Measurements from ENCODE around the gene IKBKE.

IKBKE gene

GRCh38 chr1:206509612-206510257, 39.5 kb downstream of the IKBKE start:
- FAIRE-seq (peak; percentile 26), DNase-seq (ENCODE audit: insufficient read length, low spot score) (no peak)

DNA sequence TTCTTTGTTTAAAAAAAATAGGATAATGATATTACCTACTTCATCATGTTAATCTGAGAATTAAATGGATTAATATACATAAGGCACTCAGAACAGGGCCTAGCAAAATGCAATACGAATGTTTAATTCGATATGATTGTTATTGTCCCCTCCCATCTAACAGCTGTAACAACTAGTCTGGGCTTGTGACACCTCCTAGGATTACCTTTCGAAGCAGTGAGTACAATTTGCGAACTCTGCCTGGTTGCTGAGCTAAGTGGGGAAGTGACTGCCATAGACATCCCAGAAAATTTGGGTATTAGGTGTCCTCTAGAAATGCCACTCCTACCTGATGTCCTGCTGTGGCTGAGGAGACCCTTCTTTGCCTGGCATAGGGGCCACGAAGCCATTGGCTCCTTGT, 40.1 kb downstream of the IKBKE start:
- no peak for FAIRE-seq
- DNase-seq (ENCODE audit: insufficient read length, low spot score) = no peak

- no peak for DNase-seq (ENCODE audit: insufficient read length, low spot score)
- no peak for FAIRE-seq
Measured at GRCh38 chr1:206511362-206512057, 41.2 kb downstream of the IKBKE start.

GRCh38 chr1:206512058-206512850, 42.0 kb downstream of the IKBKE start:
- FAIRE-seq (no peak), DNase-seq (ENCODE audit: insufficient read length, low spot score) (no peak)

GRCh38 chr1:206512851-206513180, 42.5 kb downstream of the IKBKE start:
- DNase-seq (ENCODE audit: insufficient read length, low spot score) = no peak
- no peak for FAIRE-seq

- no peak for FAIRE-seq
- DNase-seq (ENCODE audit: insufficient read length, low spot score) = no peak
Measured at GRCh38 chr1:206513312-206514111, 43.2 kb downstream of the IKBKE start.

DNA sequence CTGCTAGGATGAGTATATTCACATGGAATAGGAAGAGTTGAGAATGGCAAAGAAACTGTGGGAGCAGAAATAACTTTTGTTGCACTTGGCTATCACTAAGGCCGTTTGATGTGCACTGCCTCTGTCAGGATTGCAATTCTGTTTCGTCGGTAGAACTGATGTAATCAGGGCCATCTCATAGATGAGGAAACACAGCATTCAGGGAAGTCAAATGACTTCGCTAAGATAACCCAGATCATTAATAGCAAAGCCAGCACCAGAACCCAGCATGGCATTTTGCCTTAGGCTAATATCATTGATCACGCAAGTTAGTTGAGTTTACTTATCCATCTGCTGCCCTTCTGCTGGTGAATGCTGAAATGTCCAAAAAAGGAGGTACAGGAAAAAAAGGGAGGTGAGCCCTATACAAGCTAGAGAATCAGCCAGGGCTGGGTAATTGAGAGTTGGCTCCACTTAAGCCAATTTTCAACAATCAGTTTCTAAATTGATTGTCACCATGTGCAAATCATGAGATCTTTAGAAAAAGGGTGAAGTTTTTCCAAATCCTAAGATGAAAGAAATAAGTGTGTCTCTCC, 44.6 kb downstream of the IKBKE start:
- DNase-seq (ENCODE audit: insufficient read length, low spot score) = no peak
- FAIRE-seq = no peak

DNA sequence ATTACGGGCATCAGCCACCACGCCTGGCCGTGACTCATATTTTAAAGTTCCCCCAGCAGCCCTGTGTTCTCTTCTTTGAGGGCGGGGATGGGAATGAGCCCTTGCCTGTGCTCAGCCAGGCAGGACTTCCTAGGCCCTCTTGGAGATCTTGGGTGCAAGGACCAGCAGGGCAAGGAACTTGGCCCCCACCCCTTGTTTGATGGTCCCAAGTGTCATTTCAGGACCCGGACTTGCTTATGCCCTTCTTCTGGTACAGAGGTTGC, 46.4 kb downstream of the IKBKE start:
- DNase-seq (ENCODE audit: insufficient read length, low spot score) = no peak
- no peak for FAIRE-seq

- no peak for DNase-seq (ENCODE audit: insufficient read length, low spot score)
- no peak for FAIRE-seq
Measured at GRCh38 chr1:206517784-206518183, 47.5 kb downstream of the IKBKE start.

DNA sequence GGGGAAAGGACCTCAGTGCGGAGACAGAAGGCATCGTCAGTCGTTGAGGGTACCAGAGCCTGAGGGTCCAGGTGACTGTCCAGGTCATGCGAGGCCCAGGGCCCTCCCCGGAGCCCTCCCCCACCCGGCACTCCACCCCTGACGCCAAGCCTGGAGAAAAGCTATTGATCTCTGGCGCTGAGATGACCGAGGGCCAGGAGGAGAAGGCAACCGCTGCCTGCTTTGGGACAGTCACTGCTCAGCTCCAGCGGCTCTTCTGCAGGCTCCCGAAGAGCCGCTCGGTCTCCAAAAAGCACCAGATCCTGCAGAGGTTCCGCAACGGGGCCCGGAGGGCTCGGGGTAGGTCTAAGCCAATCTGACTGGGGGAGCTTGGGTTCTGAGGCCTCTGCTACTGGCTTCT, 47.9 kb downstream of the IKBKE start:
- DNase-seq (ENCODE audit: insufficient read length, low spot score) = no peak
- no peak for FAIRE-seq

DNA sequence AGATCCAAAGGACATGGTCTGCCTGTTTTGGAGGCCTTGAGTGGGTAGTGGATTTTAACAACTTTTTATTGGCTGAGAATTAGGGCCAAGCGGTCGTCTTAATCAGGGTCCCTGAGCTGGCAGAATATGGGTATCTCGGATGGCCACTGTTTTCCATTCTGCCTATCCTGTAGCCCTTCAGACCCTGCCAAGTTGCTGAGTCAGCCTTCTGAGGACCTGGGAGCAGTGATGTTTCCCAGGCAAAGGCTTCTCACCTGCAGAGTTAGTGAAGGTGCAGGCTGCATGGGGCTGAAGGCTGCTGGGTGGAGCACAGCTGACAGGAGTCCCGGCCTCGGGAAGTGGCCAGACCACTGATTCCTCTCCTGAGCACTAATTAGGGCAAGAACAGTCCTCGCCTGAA, 48.5 kb downstream of the IKBKE start:
- DNase-seq (ENCODE audit: insufficient read length, low spot score) = no peak
- no peak for FAIRE-seq

DNA sequence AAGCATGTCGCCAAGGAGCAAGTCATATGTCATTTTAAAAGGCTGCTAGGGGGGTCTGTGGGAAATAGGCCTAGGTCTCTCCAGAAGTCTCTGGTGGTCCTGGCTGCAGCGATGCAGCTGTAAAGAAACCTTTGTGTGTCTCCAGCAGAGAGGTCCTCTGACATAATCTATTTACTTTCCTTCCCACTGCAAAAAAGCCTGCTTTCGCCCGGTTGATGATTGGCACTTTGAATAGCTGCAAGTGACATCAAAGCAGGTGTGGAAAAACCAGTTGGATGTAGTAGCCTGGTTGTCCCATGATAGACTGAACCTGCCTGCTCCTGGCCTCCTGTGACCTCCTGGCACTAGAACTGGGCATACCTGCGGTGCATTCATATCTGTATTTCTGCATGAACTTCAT, 50.9 kb downstream of the IKBKE start:
- no peak for FAIRE-seq
- no peak for DNase-seq (ENCODE audit: insufficient read length, low spot score)

DNA sequence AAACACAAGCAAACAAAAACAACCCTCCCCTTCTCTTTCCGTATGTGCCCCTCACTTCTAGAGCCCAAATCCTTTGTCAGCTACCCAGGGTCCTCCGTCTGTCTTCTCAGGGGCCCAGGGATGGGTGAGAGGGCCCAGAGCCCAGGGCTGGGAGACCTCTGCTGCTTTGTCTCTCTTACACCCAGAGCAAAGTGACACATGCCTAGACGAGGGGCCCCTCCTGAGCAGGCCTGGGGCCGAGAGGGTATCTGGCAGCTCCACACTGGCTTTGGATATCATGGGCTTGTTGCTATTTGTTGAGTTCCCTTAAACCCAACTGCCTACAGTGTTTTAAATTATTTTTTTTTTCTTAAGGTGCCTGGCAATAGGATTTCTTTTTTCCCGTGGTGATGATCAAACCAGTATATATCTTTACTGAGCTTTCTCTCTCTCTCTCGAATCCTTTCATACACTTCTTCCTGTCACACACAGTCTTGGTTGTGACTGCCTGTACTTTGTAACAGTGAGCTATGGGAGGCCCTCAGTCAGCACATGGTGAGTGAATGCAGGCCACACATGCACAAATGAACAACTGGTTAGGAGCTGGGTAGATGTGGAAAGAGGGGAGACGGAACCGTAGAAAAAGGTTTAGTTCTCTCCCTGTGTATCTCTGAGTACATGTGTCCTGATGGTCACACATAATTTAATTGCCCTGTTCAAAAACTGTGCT, 51.6 kb downstream of the IKBKE start:
- DNase-seq (ENCODE audit: insufficient read length, low spot score) (no peak), FAIRE-seq (no peak)

DNA sequence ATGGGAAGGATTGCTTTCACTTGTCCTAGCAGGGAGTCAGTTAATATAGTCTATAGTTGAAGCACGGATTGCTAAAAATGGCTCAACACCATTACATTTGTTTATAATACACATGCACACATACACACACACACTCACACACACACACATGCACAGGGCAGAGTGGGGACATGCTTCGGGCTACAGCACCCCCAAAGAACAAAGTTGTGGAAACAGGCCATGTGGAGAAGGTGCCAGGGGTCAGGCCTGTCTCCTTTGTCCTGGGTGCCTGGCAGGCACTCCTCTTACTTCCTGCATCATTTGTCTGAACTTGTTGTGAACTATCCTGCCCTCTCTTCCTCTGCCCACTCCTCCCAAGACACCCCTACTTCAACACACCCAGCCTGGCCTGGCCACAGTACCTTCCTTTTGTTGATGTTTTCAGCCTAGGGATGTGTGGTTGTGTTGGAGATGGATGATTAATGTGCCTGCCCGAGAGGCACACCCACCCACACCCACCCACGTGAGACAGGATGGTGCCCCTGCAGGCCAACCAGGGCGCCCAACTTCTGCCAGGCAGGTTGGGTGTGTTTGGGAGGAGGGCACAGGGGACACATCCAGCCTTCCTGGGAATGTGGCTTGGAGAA, 54.6 kb downstream of the IKBKE start:
- FAIRE-seq (no peak), DNase-seq (ENCODE audit: insufficient read length, low spot score) (no peak)

- FAIRE-seq (no peak), DNase-seq (ENCODE audit: insufficient read length, low spot score) (no peak)
Measured at GRCh38 chr1:206526064-206526911, 56.0 kb downstream of the IKBKE start.

GRCh38 chr1:206529425-206529824, 59.1 kb downstream of the IKBKE start:
- FAIRE-seq (no peak), DNase-seq (ENCODE audit: insufficient read length, low spot score) (no peak)

GRCh38 chr1:206532368-206532767, 62.1 kb downstream of the IKBKE start:
- DNase-seq (ENCODE audit: insufficient read length, low spot score) (no peak), FAIRE-seq (no peak)

DNA sequence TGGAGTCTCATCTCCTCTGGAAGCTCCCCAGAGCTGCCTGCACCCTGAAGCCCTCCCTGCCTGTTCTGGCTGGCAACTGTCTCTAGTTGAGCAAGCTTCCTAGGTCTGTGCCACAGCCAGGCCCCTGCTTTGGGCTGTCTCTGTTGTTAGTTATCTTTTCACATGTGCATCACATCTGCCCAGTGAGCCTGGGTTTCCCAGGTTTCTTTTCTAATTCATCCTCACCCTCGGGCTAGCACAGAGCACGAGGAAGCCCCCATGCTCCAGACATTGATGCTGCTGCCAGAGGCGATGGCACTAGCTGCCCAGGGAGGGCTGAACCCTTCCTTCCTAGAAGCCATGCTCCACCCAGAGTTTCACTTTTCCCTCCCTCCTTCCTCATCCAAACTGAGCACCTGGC, 64.3 kb downstream of the IKBKE start:
- DNase-seq (ENCODE audit: insufficient read length, low spot score) = no peak
- FAIRE-seq = no peak

- DNase-seq (ENCODE audit: insufficient read length, low spot score) (no peak), FAIRE-seq (no peak)
Measured at GRCh38 chr1:206535853-206536188, 65.5 kb downstream of the IKBKE start.

Measured in GM19239 (cell line).